HG03565 (cell line): Measurements from ENCODE around the gene FAM98C.
"Not testable (repeated sequence)": the region's sequence is repeated elsewhere in the genome, so short reads cannot be mapped to it uniquely, and the experiment has no call there.

Experiments used
- ATAC-seq: cut with Tn5 transposase; IDR thresholded peaks from one replicate; pipeline ENCODE4 v1.9.1; 2021; ENCODE audit warnings: mild to moderate bottlenecking, moderate library complexity; ENCODE audit not compliant: unreplicated experiment

FAM98C gene

DNA sequence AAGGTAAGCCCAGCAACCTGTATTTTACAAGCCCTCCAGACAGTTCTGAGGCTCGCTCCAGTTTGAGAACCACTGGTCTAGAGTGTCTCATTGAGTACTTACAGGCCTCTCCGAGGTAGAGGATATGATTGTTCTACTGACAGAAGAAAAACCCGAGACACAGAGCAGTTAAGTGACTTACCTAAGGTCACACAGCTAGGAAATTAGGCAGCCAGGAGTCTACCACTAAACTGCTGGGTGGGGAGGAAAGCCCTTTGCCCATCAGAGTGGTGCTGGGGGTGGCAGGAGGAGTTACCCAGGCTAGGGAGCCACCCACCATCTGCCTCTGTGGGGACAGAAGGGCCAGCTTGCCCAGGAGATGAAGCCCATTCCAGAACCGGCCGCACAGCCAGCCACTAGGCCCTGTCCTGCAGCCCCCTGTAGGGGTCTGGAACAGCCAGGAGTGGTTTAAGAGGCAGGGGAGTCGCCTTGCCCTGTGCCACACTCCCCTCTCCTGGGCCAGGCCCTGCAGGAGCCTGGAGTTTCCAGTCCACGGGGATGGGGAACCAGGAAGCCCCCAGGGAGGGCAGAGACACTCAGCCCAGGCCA is 22.4 kb downstream of the FAM98C start:
- ATAC-seq: no peak

GRCh38 chr19:38425810-38426466 is 23.0 kb downstream of the FAM98C start, which contains the start of gene RASGRP4:
Gene RASGRP4, minus strand, starts transcription at chr19:38426219. Its CDS starts 128 bp downstream, at chr19:38426091.
- ATAC-seq: no peak

DNA sequence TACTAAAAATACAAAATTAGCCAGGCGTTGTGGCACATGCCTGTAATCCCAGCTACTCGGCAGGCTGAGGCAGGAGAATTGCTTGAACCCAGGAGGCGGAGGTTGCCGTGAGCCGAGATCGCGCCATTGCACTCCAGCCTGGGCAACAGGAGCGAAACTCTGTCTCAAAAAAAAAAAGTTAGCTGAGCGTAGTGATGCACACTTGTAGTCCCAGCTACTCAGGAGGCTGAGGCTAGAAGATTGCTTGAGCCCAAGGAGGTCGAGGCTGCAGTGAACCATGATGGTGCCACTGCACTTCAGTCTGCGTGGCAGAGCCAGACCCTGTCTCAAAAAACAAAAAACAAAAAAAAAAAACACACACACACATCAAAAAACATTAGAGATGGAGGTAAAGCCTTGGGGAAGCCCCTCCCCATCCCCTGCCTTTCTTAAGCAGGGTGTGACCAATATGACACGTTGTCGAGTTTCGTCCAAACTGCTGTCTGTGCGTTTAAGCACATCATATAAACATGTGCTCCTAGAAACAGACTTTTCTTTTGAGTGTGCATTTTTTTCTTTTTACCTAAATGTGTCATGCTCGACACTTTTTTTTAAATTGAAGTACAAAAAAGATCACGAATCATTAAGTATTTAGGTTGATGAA is 24.3 kb downstream of the FAM98C start:
- ATAC-seq: not testable (repeated sequence)

GRCh38 chr19:38429055-38429810 is 26.3 kb downstream of the FAM98C start:
- ATAC-seq: no peak

- ATAC-seq: no peak
Observed at GRCh38 chr19:38429811-38430156, 26.9 kb downstream of the FAM98C start.

DNA sequence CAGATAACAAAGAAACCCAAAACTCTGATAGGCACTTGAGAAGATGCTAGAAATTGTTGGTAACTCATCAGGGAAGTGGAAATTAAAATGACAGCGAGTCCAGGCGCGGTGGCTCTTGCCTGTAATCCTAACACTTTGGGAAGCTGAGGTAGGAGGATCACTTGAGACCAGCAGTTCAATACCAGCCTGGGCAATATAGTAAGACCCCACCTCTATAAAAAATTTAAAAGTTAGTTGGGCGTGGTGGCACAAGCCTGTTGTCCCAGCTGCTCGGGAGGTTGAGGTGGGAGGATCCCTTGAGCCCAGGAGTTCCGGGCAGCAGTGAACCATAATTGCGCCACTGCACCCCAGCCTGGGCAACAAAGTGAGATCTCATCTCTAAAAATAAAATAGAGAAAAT is 28.0 kb downstream of the FAM98C start:
- no peak for ATAC-seq

DNA sequence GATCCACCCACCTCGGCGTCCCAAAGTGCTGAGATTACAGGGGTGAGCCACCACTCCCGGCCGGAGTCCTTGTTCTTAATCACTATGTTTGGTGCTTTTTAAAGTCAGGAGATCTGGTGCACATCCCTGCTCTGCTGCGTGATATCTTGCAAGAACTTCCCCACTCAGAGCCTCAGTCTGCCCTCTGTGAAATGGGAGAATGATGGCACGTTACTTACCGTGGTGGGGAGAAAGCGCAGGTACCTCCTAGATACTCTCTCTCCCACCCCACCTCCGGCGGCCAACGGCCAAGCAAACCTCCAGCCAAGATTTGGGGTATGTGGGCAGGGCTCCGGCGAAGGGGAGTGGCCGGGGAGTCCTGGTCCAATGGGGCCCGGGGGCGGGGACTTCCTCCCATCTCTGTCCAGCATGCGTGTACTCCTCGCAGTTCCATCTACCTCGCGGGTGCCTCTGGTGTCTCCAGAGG is 30.4 kb downstream of the FAM98C start, which contains the start of gene RYR1:
TSS of gene RYR1 (plus strand) at position 424 of the 466 bp plus-strand sequence. CDS start 139 bp downstream, outside the sequence.
- no peak for ATAC-seq

GRCh38 chr19:38434549-38435051 is 31.7 kb downstream of the FAM98C start:
- no peak for ATAC-seq

- ATAC-seq: no peak
Observed at GRCh38 chr19:38437295-38437694, 34.4 kb downstream of the FAM98C start.

- ATAC-seq: no peak
Observed at GRCh38 chr19:38437917-38438316, 35.0 kb downstream of the FAM98C start.

DNA sequence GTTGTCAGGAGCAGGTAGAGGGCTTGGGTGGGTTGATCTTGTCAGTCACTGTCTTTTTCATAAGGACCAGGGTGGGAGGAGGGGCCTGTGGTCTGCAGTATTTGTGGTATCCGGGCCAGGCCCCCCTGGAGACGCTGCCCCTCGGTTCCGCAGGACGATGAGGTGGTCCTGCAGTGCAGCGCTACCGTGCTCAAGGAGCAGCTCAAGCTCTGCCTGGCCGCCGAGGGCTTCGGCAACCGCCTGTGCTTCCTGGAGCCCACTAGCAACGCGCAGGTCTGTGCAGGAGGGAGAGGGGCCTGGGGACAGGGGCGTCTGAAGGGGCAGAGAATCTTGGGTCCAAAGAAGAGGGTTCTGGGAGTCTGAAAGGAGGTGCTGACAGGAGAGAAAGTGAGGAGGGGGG is 37.7 kb downstream of the FAM98C start:
- no peak for ATAC-seq

DNA sequence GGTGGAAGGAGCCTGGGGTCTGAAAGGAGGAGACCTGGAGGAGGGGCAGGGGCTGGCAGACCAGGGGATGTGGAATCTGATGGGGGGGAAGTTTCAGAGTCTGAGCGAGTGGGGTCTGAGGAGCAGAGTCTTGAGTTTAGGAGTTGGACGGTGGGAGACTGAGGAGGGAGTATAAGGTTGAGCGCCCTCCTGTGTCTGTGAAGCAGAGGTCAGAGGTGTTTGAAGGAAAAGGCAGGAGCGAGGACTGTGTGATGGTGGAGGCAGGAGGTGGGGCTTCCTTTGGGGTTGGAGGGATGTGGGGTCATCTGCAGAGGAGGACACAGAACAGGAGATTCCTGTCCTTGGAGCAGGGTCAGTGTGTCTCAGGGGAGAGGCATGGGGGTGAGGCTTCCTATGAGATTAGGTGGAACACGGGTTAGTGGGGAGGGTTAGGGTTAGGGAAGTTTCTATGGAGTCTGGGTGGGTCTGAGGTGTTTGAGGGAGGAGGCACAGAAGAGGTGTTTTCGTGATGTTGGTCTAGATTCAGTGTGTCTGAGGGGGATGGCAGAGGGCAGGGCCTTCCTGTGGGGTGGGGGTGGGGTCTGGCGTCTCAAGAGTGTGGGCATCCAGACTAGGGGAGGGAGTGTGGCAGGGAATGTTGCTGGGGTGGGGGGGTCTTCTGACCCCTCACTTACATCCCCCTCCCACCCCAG is 38.9 kb downstream of the FAM98C start:
- ATAC-seq: no peak

DNA sequence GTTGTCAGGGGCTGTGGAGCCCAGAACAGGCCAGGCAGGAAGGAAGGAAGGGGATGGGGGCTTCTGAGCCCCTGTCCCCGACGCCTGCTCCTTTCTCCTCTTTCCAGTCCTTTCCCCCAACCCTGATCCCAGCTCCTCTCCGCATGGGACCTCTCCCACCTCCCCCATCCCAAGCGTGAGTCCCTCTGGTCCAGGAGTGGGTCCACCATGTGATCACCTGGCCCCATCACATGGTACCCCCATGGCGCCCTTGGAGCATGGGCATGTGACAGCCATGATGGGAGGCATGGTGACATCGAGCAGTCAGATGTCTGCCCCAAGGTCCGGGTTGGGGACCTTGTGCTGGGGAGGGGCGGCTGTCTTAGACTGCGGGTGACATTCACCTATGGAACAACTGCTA is 39.8 kb downstream of the FAM98C start:
- ATAC-seq: no peak

- ATAC-seq: no peak
Observed at GRCh38 chr19:38443458-38443999, 40.6 kb downstream of the FAM98C start.

GRCh38 chr19:38444026-38444425 is 41.1 kb downstream of the FAM98C start:
- ATAC-seq: no peak

- ATAC-seq: no peak
Observed at GRCh38 chr19:38445362-38445761, 42.5 kb downstream of the FAM98C start.

GRCh38 chr19:38448225-38448624 is 45.3 kb downstream of the FAM98C start:
- no peak for ATAC-seq

DNA sequence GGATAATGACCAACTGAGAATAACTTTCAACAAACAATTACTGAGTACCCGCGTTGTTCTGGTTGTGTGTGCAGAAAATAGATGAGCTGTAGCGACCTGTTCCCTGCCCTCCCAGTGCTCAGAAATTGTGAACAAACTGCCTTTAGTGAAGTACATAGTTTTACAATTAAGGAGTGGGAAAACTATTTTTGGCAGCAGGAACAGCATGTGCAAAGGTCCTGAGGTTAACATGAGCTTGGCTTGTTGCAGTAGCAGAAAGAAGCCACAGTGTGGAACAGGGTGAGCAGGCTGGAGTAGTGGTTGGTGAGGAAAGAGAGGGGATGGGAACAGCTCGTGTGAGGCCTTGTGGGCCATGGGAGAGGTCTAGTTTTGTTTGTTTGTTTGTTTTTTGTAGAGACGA is 46.6 kb downstream of the FAM98C start:
- no peak for ATAC-seq

- no peak for ATAC-seq
Observed at GRCh38 chr19:38451036-38451435, 48.1 kb downstream of the FAM98C start.

DNA sequence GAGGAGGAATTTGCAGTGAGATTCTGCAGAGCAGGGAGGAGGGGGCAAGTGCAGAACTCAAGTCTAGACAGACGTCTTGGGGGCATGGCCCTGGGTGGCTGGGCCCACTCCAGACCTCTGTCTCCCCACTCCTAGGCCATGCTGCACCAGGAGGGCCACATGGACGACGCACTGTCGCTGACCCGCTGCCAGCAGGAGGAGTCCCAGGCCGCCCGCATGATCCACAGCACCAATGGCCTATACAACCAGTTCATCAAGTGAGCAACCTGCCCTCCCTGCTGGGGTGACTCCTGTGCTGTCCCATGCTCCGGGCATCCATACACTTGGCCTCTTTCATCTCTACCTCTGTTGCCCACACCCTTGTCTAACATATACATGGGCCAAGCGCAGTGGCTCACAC is 48.7 kb downstream of the FAM98C start:
- no peak for ATAC-seq
